Limb (tissue), 2 donors: Measurements from ENCODE around the gene ABCB8.
A peak's percentile ranks its signal among the peaks of the same experiment; 100 is the strongest.
"Not testable (repeated sequence)": the region's sequence is repeated elsewhere in the genome, so short reads cannot be mapped to it uniquely, and the experiment has no call there.

ENCODE experiments used
- DNase-seq, 2 donors: peaks; one replicate each; pipeline ENCODE4 v3.0.0-alpha.2; 2016; ENCODE audit errors: extremely low spot score in 2 of 2

The ABCB8 gene

GRCh38 chr7:150997817-150998216, 30.4 kb upstream of the ABCB8 start:
- DNase-seq, result no peak

DNA sequence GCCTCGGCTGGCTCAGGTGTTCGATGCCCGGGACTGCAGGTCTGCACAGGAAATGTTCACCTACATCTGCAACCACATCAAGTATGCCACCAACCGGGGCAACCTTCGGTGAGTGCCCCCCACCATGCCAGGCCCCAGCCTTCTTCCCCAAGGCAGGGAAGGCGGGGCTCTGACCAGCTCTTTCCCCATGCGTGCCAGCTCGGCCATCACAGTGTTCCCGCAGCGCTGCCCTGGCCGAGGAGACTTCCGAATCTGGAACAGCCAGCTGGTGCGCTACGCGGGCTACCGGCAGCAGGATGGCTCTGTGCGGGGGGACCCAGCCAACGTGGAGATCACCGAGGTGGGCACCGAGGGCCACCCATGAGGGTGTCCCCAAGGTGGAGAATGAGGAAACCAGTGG, 29.9 kb upstream of the ABCB8 start:
- no peak for DNase-seq

DNA sequence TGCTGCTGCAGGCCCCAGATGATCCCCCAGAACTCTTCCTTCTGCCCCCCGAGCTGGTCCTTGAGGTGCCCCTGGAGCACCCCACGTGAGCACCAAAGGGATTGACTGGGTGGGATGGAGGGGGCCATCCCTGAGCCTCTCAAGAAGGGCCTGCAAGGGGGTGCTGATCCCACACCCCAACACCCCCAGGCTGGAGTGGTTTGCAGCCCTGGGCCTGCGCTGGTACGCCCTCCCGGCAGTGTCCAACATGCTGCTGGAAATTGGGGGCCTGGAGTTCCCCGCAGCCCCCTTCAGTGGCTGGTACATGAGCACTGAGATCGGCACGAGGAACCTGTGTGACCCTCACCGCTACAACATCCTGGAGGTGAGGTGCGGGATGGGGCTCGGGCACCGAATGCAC, 29.2 kb upstream of the ABCB8 start:
- no peak for DNase-seq

- no peak for DNase-seq
Observed at GRCh38 chr7:150999497-151000230, 28.6 kb upstream of the ABCB8 start.

DNA sequence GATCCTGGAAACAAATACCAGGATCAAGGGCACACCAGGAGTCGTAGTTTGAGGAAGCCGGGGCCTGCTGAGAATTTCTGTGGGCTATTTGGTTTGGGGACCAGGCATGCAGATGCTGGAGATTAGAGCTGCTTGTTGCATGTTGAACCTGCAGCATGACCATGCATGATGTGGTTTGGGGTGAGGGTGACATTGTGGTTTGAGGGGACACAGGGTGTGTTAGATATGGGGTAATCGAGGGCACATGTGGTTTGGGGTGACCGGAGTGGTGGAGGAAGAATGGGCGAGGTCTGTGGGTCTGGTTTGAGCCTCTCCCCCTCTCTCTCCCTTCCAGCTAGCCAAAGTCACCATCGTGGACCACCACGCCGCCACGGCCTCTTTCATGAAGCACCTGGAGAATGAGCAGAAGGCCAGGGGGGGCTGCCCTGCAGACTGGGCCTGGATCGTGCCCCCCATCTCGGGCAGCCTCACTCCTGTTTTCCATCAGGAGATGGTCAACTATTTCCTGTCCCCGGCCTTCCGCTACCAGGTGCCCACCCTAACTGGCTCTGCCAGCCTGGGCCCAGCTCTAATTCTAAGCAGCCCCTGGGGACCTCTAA, 27.3 kb upstream of the ABCB8 start:
- no peak for DNase-seq

- DNase-seq, result no peak
Observed at GRCh38 chr7:151001546-151001945, 26.7 kb upstream of the ABCB8 start.

GRCh38 chr7:151003572-151003971, 24.7 kb upstream of the ABCB8 start:
- DNase-seq, result no peak

DNA sequence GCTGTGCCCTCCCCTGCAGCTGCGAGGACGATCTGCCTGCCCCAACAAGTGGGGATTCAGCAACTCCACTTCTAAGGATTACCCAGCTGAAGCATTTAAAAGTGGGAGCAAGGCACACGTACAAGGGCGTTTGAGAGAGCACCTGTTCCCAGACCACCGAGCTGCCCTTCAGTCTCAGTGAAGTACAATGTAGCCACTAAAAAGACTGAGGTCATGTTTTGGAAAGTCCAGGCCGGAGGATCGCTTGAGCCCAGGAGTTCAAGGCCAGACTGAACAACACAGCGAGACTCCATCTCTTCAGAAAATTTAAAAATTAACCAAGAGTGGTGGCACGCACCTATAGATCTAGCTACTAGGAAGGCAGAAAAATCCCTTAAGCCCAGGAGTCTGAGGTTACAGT, 22.7 kb upstream of the ABCB8 start:
- no peak for DNase-seq

DNA sequence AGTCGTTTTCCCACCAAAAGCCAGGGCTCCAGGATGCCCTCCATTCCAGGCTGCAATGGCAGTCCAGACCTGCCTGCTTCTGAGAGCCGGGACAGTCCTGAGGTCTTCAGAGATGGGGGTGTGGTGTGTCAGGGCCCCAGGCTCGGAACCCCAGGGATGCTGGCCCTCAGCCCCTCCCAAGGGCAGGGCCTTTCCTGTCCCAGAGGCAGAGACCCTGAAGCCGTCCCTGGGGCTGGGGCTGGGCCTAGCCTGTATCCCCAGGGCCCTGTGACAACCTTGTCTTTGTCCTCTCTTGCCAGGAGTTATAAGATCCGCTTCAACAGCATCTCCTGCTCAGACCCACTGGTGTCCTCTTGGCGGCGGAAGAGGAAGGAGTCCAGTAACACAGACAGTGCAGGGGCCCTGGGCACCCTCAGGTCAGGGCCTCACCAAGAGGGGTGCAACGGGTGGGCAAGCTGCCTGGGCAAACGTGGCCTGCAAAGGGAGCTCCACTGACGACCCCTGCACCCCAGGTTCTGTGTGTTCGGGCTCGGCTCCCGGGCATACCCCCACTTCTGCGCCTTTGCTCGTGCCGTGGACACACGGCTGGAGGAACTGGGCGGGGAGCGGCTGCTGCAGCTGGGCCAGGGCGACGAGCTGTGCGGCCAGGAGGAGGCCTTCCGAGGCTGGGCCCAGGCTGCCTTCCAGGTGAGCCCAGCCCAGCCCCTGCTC, 21.5 kb upstream of the ABCB8 start:
- peak in 1 of 2 donors; percentile 30 for DNase-seq

DNA sequence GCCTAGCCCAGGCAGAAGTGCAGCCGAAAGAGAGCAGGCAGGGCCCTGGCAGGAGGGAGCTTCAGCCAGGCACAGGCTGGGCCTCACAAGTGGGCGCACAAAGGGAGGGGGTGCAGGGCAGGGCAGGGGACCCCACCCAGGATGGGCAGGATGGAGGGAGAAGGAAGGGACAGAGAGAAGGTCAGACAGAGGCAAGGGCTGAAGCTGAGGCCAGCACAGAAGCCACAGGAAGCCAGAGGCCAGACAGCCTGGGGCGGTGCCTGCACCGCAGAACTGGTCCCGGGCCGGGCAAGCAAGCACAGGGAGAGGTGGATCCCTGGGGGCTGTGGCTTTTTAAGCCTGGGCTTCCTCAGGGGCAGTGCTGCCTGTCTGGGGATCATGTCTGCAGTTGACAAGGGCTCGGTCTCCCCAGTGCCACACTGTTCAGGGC, 20.8 kb upstream of the ABCB8 start:
- DNase-seq, result peak in 1 of 2 donors; percentile 32

GRCh38 chr7:151008143-151008510, 20.1 kb upstream of the ABCB8 start:
- DNase-seq, result no peak

DNA sequence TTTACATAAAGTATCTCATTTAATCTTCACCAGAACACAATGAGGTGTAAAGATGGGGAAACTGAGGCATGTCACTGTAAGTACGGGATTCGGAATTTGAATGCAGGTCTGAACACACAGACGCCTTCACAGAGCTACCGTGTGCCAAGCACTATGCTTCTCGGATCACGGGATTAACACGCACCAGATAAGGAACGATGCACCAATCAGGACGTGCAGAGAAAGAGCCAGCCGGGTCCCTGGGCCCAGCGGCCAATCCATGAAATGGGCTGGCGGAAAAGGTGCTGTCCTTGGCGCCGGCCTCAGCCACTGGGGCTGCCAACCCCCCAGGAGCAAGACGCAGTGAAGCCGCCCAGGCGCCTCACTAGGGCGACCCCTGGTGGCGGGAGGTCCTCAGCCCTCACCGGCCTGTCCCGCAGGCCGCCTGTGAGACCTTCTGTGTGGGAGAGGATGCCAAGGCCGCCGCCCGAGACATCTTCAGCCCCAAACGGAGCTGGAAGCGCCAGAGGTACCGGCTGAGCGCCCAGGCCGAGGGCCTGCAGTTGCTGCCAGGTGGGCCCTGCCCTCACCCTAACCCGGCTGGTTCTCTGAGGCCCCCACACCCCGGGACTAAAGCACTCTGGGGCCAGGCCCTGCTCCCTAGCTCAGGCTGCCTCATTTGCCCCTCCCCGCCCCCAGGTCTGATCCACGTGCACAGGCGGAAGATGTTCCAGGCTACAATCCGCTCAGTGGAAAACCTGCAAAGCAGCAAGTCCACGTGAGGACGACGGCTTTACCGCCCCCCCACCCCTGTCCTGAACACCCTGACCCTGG, 19.5 kb upstream of the ABCB8 start:
- DNase-seq, result peak in 1 of 2 donors; percentile 71

DNA sequence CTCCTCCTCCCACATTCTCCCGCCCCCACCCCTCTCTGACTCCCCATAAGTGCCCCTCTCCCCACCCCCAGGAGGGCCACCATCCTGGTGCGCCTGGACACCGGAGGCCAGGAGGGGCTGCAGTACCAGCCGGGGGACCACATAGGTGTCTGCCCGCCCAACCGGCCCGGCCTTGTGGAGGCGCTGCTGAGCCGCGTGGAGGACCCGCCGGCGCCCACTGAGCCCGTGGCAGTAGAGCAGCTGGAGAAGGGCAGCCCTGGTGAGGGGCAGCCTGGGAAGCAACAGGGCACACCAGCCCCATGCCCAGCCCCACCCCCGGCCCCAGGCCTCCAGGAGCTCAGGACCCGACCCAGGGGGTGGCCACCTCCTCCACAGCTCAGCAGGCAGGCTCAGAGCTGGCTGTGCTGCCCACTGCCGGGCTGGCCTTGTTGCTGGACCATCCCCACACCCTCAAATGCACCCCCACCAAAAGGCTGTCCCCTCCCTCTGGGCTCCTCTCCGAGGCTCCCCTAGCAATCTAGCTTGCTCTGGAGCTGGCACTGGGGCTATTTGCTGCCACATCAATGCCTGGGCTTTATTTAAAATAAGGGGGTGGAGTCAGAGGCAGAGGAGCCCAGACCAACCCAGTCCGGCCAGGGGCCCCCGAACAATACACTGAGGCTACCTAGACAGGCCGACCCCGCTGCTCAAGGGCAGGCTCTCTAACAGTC, 18.8 kb upstream of the ABCB8 start:
- no peak for DNase-seq

DNA sequence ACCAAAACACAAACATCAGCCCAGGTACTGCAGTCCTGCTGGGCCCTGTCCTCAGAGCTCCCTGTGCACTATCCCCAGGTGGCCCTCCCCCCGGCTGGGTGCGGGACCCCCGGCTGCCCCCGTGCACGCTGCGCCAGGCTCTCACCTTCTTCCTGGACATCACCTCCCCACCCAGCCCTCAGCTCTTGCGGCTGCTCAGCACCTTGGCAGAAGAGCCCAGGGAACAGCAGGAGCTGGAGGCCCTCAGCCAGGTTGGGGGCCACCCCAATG, 18.3 kb upstream of the ABCB8 start:
- no peak for DNase-seq

- no peak for DNase-seq
Observed at GRCh38 chr7:151010307-151011096, 17.7 kb upstream of the ABCB8 start.

DNA sequence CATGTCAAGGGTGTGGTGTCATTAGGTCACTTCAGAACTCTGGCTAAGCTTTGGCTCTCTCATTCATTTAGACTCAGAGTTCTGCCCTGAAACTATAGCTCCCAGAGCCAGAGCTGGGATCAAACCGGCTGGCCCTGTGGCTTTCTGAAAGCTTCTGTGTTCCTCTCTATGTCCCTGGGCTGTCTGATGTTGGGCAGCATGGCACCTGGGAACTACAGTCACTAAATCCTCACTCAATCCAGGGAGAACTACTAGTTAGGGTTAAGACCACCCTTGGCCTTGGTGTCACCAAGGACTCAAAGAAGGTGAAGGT, 17.2 kb upstream of the ABCB8 start:
- no peak for DNase-seq

DNA sequence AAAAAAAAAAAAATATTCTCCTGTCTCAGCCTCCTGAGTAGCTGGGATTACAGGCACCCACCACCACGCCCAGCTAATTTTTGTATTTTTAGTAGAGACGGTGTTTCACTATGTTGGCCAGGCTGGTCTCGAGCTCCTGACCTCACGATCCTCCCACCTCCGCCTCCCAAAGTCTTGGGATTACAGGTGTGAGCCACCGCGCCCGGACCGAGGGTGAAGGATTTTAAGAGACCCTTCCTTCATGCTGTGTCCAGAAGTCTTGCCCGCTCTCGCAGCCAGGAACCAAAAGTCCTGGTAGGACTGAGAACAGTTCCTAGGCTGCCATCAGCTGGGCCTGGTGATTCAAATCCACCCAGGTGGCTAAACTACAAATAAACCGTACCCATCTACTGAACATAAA, 16.6 kb upstream of the ABCB8 start:
- not testable (repeated sequence) for DNase-seq

DNA sequence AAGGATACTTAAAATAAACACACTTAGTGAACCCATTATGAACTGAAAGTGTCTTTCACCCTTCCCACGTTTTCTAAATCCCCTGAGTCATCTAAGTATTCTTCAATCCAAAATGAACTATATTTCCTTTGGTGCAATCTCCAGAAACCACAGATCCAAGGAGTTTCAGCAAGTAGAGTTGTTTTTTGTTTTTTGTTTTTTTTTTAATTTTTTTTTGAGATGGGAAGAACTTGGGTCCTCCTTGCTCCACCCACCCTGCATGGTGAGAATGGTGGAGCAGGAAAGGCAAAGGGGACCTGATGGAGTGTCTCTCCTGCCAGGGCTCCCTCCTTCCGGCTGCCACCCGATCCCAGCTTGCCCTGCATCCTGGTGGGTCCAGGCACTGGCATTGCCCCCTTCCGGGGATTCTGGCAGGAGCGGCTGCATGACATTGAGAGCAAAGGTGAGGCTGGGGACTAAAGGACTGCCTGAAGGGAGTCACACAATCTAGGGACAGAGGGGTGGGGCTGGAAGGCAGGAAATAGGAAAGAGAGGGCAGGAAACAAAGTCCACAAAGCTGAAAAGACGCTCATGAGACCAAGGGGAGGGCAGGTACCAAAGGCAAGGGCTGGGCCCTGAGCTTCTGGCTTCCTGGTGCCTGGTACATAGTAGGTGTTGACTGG, 16.1 kb upstream of the ABCB8 start:
- no peak for DNase-seq

- peak; percentile 59 to 71 for DNase-seq
Observed at GRCh38 chr7:151012911-151013347, 15.3 kb upstream of the ABCB8 start.

GRCh38 chr7:151013356-151013732, 14.9 kb upstream of the ABCB8 start:
- no peak for DNase-seq
